HK-2 (cell line): ENCODE results near the gene C1GALT1C1L.
A peak's percentile ranks its signal among the peaks of the same experiment; 100 is the strongest.
"Not testable (repeated sequence)": the region's sequence is repeated elsewhere in the genome, so short reads cannot be mapped to it uniquely, and the experiment has no call there.

Experiments
- DNase-seq: peaks from one replicate; pipeline ENCODE4 v3.0.0-alpha.2; 2018; ENCODE audit not compliant: unreplicated experiment

Gene C1GALT1C1L

DNA sequence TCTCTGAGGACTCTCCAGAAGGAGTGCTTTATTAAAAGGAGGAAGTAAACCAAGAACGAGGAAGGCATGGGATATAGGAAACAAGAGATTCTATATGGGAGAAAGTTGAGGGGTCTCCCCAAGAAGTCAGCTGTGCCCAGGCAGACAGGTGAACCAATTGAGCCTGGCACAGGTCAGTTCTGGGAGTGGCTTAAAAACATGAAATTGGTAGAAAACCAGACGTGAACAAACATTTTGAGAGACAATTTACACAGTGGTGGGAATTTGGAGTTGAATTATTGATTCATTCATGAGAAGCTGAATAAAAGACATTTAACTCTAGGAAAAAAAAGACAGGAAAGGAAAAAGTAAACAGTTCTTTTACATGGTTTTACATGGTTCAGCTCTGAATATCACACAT, 22.7 kb downstream of the C1GALT1C1L start:
- DNase-seq = no peak

DNA sequence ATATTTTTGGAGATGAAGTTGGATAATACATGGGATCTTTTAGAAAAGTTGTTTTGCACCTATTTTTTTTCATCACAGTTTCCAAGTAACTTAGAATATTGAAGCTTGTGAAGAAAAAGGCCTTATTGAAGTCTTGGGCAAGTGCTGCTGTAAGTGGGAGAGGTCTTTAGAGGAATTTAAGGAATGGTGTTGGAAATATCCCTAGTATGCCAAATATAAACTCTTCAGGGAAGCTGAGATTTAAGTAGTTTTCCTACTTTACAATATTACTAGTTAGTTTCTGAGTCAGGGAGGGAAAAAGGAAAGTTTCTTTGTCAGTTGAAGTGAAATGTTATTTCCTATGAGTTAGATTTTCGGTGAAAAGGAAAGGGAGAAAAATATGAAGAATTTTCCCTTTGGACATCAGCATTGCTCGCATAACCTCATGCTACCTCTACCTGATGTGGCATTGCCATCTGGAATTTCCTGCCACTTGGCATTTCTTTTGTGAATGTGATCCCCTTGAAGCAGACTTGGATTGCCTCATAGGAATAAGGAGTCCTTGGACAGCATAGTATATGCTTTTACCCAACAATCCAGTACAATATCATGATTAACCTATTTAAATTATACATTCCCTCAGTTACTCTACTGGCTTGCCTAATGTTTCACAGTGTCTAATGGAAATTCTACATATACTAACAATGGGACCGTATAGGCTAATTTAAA, 27.1 kb downstream of the C1GALT1C1L start:
- DNase-seq = no peak

DNA sequence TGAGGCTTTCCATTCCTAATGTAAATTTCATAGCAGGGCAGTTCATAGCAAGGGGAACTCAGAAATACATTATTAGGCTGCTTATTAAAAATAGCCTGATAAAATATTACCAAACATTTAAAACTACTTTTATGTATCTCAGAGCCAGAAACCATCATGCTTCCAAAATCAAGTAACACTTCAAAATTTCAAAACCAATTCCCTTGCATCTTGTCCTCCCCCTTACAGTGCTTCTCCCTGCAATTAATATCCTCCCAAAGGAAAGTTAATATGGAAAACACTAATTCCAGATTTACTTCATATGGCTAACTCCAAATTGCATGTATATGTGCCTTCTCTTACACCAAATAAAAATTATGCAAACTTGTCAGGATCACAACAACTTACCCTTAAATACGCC, 32.5 kb downstream of the C1GALT1C1L start:
- no peak for DNase-seq

DNA sequence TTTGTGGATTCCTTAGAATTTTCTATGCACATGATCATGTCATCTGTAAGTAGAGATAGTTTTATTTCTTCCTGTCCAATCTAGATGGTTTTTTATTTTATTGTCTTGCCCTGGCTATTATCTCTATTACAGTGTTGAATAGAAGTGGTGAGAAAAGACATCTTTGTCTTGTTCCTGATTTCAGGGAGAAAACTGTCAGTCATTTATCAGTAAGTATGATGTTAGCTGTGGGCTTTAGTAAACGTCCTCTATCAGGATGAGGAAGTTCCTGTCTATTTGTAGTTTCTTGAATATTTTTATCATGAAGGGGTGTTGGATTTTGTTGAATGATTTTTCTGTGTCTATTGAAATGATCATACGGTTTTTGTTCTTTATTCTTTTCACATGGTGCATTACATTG, 33.9 kb downstream of the C1GALT1C1L start:
- no peak for DNase-seq

DNA sequence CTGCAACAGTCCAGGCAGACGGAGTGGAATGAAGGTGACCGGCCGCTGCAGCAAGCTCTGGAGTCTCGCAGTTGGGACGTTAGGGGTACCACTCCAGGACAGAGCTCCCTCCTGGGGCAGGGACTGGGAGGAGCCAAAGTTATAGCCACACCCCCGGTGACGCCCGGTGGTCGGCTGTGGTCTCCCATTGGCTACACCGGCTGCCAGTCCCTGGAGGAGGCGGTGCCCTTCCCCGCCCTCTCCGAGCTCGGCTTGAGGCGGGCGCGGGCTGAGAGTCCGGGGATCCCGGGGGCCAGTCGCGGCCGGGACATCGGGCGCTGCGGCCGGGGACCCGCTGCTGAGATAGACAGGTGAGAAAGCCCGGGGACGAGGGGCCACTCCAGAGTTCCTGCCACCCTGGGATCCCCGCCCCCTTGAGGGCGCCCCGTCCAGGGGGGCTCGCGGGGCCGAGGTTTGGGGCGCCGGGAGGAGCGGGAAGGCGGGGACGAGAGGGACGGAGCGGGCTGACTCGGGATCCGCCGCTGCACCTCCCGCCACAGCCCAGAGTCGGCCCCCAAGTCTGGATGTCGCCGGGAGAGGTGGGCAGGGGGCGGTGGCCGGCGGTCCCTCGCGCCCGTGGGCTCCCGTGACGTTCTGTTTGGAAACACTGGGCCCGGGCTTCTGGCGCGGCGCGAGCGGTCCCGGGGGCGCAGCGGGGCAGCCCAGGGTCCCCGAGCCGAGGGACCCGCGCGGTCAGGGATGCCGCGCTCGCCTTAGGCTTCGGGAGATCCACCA, 39.0 kb downstream of the C1GALT1C1L start, which contains the start of gene PLEKHH2:
Gene PLEKHH2, plus strand, starts transcription at position 231 of the 774 bp plus-strand sequence. CDS start 7,414 bp downstream, outside the sequence.
- peak; percentile 93 for DNase-seq

DNA sequence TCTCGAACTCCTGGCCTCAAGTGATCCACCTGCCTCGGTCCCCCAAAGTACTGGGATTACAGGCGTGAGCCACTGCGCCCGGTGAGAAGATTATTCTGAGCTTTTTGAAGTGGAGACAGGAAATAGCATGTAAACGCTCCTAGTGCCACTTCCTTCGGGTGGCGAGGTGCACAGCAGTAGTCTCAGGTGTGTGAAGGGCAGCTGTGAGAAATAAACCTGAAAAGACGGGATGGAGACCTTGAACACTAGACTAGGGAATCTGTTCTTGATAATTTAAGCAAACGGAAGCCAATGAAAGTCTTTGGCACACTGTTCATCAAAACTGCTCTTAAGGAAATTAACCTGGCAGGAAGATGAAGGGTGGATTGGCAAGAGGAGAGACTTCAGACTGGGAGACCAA, 39.6 kb downstream of the C1GALT1C1L start:
- no peak for DNase-seq

DNA sequence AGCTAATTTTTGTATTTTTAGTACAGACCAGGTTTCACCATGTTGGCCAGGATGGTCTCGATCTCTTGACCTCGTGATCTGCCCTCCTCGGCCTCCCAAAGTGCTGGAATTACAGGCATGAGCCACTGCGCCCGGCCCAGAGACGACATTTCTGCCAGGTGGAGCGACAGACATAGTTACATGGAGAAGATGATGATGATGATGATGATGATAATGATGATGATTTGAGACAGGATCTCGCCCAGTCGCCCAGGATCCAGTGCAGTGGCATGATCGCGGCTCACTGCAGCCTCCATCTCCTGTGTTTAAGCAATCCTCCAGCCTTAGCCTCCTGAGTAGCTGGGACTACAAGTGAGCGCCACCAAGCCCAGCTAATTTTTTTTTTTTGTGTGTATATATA, 40.1 kb downstream of the C1GALT1C1L start:
- not testable (repeated sequence) for DNase-seq

DNA sequence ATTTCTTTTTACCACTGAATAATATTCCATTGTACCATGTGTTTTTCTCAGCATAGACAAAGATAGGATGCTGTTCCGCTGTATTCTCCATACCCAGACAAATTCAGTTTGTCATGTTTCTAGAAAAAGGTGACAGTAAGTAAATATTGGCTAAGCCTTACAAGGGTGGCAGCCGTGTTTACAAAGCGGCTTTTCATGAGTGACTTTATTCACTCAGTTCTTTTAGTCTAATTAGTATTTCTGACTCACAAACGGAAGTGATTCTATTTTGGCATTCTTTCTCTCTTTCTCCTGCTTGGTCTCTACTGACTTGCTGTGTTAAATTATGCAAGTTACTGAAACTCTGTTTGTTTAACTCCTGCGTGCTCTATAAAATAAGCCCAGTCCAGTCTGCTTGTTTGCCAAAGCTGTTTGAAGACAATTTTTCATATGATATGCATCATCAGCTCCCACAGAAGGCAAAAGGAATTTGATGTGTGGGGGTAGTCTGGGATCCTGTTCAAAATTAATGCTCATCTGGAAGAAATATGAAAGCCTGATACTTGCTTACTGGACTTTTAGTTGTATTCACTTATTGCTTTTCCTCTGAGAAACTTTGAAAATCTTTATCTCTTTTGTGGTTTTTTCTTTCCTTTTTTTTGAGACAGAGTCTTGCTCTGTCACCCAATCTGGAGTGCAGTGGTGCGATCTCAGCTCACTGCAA, 41.5 kb downstream of the C1GALT1C1L start:
- no peak for DNase-seq

DNA sequence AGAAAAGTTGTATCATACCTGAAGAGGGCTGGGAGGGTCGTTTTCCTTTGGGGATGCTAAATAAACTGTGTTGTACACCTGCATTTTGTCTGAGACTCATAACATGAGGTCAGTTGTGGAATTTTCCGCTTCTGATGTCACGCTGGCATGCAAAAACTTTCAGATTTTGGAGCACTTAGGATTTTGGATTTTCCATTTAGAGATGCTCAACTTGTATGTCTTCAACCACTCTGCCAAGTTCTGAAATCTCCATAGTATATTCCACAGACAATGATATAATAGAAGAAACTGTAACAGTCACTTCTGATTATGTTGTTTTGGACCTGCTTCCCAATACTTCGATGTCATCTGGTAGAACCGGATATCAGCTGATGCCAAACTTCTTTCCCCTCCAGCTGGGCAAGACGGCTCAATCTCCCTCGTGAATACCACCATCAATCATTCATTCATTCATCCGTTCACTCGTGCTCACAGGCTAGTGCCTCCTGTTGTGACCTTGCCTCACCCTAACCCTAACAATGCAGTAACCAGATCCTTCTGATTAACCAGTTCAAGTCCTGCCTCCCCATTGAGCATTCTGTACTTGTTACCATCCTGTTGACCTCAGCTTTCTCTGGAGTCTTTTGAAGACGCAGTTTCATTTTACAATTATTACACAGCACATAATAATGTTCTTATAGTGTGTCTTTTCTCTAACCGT, 44.5 kb downstream of the C1GALT1C1L start:
- no peak for DNase-seq
